HG02870 (cell line): ENCODE results near the gene PRKRA.
"Not testable (repeated sequence)": the region's sequence is repeated elsewhere in the genome, so short reads cannot be mapped to it uniquely, and the experiment has no call there.

ENCODE experiments used
- ATAC-seq: cut with Tn5 transposase; IDR thresholded peaks from one replicate; pipeline ENCODE4 v1.9.1; 2021; ENCODE audit warnings: mild to moderate bottlenecking, moderate library complexity; ENCODE audit not compliant: unreplicated experiment

Gene PRKRA

DNA sequence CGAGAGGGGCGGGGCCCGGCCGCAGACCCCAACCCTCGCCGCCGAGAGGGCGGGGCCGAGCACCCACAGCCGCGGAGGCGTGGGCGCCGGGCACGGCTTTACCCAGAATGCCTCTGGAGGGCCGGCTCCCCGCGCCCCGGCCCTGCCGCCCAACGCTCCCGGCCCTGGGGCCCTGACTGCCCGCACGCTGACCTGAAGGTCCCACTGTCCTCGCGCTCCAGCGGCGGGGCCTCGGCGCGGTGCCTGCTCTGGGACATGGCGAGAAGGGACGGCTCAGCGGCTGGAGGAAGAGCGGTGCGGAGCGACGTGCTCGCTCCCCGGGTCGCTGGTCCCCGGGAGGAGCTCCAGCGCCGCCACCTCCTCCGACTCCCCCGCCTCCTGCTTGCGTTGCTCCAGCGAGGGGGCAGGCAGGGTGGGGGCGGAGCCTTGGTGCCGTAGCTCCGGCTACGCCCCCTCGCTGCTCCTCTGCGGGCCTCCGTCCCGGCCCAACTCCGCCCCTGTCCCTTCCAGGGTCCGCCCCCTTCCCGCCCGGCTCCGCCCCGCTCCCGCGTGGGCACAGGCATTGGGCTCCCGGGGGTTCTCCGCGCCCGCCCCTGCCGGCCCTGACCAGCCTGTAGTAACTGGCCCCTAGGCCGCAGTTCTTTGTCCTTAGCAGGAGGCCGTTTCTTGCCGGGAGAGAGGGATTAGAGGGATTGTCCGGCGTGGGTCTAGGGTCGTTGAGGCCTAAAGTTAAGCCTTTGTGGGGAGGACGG is at the start of gene PRKRA, which contains the start of gene PJVK:
PRKRA (minus strand) TSS at position 402 of the 752 bp plus-strand sequence; CDS start at position 257, 145 bp downstream.
PJVK (plus strand) TSS at position 605 of the 752 bp plus-strand sequence. CDS start 2,032 bp downstream, outside the sequence.
- ATAC-seq = peak; percentile 78

DNA sequence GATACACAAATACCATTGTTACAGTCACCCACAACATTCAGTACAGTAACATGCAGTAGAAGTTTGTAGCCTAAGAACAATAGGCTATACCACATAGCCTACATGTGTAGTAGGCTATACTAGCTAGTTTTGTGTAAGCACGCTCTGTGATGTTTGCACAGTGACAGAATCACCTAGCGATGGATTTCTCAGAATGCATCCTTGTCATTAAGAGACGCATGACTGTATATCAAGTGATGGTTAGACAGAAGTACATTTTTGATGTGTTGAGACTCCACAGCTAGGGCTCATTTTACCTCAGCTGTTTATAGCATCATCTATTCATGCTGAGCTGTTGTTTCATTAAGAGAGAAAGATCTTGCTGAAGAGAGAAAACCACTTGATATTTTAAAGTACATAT is 48.7 kb upstream of the PRKRA start:
- ATAC-seq = no peak

DNA sequence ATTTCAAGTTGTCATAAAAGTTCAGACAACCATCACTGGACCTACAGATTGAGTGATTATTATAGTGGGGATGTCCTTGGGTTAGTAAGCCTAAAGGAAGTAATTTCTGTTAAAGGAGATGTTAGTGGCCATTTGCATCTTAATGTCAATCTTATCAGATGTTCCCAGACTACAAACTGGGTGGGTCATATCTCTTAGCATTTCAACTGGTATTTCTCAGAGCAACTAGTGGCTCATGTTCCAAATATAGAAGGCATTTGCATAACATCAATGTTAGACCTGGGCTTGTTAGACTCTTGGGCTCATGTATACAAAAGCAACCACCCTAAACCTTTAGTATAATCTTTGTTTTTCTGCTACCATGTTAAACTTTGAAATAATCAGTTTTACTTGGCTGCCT is 47.2 kb upstream of the PRKRA start:
- no peak for ATAC-seq

DNA sequence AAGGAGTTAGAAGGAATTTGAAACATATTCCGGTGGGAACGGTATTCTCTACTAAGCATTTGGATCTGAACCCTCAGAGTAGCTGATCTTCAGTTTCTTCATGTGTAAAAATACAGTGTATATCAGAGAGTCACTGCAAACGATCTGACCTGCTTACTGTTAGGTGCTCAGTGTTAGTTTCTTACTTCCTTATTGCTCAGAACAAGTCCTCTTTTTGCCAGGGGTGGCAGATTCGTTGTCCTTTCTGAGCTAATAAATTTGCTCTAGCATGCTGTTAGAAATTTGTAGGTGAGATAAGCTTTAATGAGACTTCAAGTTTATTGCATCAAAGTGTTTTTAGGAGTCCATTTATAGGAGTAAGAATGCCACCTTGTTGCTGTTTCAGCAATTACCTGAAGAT is 45.1 kb upstream of the PRKRA start:
- no peak for ATAC-seq

DNA sequence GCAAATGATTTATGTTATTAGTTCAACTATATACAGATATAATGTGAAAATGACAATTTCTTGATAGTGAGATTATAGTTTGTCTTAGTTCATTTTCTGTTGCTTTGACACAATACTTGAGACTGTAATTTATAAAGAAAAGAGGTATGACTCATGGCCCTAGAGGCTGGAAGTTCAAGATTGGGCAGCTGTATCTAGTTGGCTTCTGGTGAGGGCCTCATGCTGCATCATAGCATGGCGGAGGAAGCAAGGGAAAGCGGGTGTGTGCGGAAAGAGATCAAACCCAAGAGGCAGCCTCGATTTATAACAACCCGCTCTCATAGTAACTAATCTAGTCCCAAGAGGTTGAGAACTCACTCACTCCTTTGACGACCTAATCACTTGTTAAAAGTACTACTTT is 40.6 kb upstream of the PRKRA start:
- no peak for ATAC-seq

DNA sequence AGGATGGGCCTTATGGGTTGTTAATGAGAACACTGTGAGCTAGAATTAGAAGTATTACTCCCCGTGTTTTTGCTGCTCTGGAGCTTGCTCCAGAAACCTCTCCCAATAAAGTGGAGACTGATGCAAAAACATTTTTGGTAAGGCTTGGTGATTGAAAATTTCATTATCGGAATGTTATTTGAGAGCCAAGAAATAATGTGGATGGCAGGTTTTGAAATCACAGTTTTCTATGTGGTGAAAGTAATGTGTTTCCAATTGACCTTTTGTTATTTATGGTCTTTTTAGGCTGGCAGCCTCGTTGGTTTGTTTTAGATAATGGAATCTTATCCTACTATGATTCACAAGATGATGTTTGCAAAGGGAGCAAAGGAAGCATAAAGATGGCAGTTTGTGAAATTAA is 34.4 kb upstream of the PRKRA start:
- no peak for ATAC-seq

DNA sequence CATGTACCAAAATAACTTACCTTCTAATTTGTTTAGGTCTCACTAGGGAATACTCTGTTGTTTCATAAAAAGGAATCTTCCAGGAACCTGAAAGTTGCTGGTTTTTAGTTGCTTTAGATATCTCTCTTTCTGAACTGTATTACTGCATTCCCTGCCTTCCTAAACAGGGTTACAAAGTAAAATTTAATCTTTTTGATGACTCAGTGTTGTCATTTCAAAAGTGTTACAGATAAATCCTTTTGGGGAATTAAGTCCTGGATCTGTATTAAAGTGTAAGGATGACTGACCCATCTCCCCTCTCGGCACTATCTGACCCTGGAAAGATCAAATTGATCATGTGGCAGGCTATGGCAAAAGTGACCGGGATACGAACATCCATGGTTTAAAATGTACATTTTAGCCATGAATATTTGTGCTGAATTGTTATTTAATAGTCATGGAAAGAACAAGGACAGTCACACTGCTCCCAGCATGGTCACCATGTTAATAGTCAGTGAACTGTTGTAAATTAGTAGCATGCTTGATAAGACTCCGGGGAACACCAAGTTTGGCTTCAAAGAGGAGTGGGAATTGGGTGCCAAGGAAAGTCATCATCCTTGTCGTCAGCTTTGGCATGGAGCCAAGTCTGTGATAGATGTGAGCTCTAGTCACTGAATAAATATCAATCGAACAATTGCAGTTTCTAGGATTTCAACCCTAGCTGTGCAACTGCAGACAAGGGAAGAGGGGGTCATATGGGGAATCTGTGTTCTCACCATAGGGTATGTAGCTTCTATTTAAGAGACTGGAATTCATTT is 33.5 kb upstream of the PRKRA start:
- ATAC-seq = no peak

DNA sequence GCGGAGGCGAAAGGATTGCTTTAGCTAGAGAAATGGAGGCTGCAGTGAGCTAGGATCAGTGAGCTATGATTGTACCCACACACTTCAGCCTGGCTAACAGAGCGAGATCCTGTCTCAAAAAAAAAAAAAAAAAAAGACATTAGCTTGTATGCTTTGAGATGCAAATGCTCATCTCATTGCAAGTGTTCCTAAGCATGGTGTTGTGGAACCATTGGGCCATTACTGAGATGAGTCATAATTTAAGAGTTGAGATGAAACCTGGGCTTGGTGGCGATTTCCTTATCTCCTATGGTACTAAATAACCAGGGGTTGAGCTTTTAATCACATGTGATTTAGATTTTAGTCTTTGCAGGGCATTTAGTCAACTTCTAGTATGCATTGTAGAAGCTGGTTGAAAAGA is 31.5 kb upstream of the PRKRA start:
- ATAC-seq = peak; percentile 27

DNA sequence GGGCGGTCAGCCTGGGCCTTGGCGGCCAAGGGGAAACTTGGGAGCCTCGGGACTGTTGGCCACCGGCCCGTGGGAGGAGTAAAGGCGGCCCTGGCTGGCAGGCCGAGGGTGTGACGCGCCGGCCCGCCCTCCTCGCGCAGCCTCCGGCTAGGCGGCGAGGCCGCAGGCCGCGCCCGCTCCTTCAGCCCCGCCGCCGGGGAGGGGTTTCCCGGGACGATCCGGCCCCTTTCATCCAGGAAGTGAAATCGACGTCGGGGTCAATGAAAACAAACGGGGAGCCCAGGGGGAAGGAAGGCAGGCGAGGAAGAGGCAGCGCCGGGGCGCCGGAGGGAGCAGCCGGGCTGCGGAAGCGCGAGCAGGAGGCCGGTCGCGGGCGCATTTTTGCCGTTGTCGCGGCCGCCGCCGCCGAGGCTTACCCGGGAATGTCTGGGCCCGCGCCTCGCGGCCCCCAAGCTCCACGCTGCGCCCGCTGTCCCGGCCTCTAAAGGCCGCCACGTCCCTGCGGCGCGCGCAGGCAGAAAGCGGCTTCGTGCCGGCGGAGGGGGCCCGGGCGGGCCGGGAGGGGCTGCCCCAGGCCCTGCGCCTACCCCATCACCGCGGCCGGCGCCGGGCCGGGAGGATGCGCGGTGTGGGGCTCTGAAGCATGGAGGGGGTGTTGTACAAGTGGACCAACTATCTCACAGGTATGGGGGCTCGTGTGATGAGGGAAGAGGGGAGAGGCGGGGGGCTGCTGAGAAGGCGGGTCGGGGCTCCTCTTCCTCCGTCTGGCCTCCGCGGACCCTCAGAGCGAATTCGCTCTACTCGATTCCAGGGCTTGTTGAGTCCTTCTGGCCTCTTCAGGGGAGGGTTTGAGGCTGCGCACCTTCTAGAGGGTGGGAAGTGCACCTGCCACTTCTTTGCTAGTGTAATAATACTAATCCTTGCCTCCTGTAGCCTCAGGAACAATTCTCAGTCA is 29.5 kb upstream of the PRKRA start, which contains the start of gene PLEKHA3:
PLEKHA3 (plus strand) TSS at position 231 of the 955 bp plus-strand sequence; CDS start at position 644, 413 bp downstream.
- peak; percentile 64 for ATAC-seq

DNA sequence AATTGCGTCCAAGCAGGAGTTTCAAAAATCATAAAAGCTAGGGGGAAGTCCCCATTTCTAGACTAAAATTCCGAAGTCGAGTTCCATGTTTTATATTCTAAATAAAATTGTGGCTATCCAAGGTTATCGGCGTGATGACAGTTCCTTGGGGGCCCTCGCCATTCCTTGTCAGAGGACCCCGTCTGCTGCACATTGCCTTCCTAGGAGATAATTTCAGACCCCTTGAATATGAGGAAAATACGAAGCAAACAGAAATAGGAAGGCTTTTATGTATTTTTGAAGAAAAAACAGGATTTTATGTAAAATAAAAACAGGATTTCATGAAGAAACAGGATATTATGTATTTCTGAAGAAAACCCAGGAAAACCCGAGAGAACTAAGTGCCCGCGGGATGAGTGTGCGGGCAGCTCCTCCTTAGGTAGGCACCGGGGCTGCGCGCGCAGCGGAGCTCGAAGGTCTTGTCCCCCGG is 28.8 kb upstream of the PRKRA start:
- ATAC-seq = no peak

DNA sequence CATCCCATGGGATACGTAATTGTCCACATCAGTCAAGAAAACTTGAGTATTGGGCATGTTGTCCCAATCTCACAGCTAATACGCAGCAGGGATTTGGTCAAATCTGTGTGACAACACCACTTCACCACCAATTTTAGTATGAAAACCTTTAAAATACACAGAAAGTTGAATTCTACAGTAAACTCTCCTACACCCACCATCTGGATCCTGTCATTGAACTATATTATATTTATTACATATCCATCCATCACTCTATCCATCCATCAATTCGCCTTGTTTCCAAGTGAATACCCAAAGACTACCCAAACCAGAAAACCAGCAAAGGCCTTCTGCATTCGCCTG is 28.3 kb upstream of the PRKRA start:
- ATAC-seq = no peak

DNA sequence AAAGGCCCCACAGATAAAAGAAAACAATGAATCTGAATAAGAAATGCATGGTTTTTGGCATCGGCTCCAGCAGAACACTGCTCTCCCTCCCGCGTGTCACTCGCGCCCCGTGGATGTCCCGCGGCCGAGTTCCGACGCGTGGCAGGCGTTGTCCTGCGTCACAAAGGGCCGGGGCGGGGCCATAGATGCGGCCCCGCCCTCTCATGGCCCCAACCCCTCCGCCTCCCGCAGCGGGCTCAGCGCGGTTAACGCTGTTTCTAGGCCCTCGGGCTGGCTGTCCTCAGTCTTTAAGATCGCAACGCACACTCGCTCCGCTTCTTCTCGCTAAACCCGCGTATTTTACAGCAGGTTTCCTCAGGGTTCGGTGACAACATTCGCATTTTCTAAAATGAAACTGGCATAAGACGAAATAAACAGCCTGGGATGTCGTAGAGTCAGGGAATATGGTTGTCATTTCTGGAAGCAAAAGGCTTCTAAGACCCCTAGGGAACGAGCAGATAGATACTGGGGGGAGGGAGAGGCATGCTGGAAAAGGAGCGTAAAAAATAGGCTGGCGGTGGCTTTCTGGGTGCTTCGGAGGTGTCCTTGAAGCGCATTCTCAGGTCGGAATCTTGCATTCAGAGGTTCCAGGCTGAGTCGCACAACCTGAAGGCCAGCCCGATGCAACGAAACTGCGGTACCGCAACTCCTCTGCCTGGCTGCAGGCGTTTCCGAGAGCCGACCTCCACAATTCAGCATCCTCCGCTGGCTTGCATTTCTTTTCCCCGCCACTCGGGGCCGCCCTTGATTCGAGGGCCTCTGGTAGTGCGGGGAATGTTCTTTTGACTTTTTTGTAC is 27.7 kb upstream of the PRKRA start, which contains the start of gene FKBP7:
FKBP7 (minus strand) TSS at position 162 of the 836 bp plus-strand sequence; CDS start at position 61, 101 bp downstream.
- ATAC-seq = peak; percentile 39

DNA sequence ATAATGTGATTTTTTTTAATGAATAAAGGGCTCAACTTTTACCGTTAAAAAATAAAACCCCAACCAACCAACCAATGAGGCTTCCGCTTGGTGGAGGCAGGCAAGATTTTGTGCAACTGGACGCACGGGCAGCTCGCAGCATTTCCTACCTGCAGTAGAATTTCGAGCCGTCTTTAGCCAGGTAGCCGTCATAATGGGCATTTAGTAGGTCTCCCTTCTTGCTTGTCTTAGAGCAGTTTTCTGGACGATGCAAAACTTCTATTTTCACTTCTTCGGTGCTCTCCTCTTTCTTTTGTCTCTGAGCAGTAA is 27.1 kb upstream of the PRKRA start:
- ATAC-seq = peak; percentile 7

DNA sequence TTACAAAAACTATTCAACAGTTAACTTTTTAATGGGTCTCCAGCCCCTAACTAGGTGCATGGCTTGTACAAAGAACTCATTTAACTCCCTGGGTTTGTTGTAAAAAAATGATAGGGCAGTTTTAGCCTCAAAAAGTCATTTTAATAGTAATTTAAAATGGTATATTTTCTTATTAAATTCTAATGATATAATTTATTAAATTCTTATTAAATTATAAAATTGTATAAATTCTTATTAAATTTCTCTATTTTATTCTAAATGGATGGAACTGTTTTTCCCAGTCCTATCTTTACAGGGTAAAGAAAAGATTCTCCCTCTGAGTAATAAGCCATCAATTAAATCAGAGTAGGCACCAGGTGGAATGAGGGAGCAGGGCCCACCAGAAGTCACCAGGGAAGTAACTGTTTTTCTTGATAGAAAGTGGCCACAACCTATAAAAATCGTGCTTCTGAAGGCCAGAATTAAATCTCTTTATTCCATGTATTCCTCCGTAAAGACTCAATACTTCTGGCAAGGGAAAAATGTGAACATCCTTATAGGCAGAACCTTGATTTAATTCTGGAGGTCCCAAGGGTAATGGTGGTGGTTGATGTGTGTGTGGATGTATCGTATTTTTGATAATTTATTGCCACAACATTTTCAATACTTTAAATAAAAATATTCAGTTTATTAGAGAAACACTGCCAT is 26.6 kb upstream of the PRKRA start:
- no peak for ATAC-seq

DNA sequence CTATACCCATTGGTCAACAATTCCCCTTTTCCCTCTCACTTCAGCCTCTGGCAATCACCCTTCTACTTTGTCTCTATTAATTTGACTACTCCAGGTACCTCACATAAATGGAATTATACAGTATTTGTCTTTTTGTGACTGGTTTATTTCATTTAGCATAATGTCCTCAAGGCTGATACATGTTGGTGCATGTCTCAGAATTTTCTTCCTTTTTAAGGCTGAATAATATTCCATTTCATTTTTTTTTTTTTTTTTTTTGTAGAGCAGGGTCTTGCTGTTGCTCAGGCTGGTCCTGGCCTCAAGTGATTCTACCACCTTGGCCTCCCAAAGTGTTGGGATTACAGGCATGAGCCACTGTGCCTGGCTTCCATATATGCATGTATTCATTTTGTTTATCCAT is 25.5 kb upstream of the PRKRA start:
- ATAC-seq = no peak

DNA sequence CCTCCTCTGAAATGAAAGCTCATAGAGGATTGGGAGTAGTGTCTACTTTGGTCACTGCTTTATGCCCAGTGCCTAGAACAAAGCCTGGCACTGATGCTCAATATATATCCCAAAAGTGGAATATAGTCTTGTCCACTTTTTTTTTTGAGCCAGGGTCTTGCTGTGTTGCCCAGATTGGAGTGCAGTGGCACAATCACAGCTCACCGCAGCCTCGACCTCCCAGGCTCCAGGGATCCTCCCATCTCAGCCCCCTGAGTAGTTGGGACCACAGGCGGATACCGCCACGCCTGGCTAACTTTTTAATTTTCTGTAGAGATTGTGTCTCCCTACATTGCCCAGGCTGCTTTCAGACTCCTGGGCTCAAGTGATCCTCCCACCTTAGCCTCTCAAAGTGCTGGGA is 23.6 kb upstream of the PRKRA start:
- ATAC-seq = no peak

DNA sequence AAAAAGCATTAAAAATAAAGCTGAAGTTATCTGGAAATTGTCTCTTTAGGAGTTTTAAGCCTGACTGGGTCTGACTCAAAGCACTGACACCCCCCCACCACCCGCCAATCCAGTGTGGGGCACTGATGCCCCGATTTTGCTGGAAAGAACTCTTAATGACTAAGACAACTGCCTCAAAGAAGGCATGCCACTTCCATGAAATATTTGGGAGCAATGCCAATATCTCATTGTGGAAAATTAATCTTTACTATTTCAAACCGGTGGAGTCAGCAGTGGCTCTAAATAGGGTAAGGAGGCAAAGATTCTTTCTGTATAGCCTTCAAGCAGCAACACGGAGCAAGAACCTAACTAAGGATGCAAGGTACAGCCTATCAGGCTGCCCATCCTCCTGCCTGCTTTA is 23.0 kb upstream of the PRKRA start:
- ATAC-seq = no peak

DNA sequence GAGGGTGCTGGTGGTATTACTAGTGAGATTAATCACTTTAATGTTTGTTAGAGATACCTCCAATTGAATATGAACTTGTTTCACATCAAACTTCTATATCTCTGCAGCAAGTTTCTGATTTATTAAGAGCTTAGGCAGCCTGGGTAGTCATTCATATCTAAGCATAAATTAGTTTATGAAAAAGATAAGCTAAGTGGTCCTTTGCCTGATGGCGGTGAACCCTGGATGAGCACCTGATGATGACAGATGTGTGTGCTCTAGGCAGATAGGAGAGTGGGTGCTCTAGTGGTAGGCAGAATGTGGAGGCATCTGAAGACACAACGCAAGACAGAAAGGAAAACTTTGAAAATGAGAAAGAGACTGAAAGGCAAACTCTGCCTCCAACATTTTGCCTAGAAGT is 22.4 kb upstream of the PRKRA start:
- no peak for ATAC-seq

DNA sequence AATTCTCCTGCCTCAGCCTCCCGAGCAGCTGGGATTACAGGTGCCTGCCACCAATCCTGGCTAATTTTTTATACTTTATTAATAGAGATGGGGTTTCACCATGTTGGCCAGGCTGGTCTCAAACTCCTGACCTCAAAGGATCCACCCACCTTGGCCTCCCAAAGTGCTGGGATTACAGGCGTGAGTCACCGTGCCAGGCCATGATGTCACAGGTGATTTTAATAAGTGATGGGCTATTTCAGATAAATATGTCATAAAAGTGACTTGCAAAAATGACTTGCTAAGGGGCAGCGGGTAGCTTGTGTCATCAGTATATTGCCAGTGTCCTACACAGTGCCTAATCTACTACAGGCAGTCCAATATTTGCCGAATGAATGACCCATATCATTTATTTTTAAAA is 20.3 kb upstream of the PRKRA start:
- not testable (repeated sequence) for ATAC-seq
